Measurements from ENCODE around the gene C17orf78.
"Not testable (repeated sequence)": the region's sequence is repeated elsewhere in the genome, so short reads cannot be mapped to it uniquely, and the experiment has no call there.

Gene C17orf78

GRCh38 chr17:37389160-37389559 lies 13.4 kb downstream of the C17orf78 start:
- TF ChIP-seq CTCF (IDR thresholded peaks at IDR 0.05; ENCODE audit: insufficient read depth, missing control alignments) = no peak
- DNase-seq (ENCODE audit: insufficient read length, low spot score) = no peak
- FAIRE-seq = no peak

GRCh38 chr17:37391146-37391545 lies 15.4 kb downstream of the C17orf78 start:
- no peak for TF ChIP-seq CTCF (IDR thresholded peaks at IDR 0.05; ENCODE audit: insufficient read depth, missing control alignments)
- FAIRE-seq = no peak
- DNase-seq (ENCODE audit: insufficient read length, low spot score) = no peak

DNA sequence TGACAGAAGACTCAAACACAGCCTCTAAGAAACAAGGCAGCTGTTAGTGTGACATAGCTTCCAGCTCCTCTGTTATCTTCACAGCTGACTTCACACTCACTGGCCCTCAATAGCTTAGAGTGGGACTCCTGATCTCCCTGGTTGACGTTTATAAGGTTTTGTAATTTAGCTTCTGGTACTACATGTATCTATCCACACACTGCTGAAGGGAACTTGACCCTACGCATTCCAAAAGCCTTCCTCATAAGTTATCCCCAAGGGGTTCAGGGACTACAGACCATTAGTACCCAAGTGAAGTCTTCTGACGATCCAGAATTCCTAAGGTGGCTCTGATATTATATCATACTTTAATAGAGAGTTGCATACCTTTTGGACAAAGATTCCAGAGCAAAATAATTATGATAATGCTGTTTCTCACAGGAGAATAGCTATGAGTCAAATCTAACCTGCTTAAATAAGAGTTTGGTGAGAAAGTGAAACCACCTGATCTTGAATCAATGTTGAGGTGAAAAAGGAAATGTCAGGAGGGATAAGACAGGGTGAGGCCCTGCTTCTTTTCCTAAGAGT lies 16.3 kb downstream of the C17orf78 start:
- TF ChIP-seq CTCF (IDR thresholded peaks at IDR 0.05; ENCODE audit: insufficient read depth, missing control alignments) = no peak
- no peak for DNase-seq (ENCODE audit: insufficient read length, low spot score)
- FAIRE-seq = no peak

- TF ChIP-seq CTCF (IDR thresholded peaks at IDR 0.05; ENCODE audit: insufficient read depth, missing control alignments) = no peak
- no peak for FAIRE-seq
- DNase-seq (ENCODE audit: insufficient read length, low spot score) = no peak
These were observed 17.6 kb downstream of the C17orf78 start for GRCh38 chr17:37393352-37393751.

GRCh38 chr17:37399265-37399803 lies 23.5 kb downstream of the C17orf78 start:
- no peak for FAIRE-seq
- DNase-seq (ENCODE audit: insufficient read length, low spot score) = no peak

GRCh38 chr17:37400505-37400904 lies 24.7 kb downstream of the C17orf78 start:
- no peak for TF ChIP-seq CTCF (IDR thresholded peaks at IDR 0.05; ENCODE audit: insufficient read depth, missing control alignments)

More at GRCh38 chr17:37399265-37399803, 23.5 kb downstream of the C17orf78 start:
- TF ChIP-seq CTCF (IDR thresholded peaks at IDR 0.05; ENCODE audit: insufficient read depth, missing control alignments) = no peak

DNA sequence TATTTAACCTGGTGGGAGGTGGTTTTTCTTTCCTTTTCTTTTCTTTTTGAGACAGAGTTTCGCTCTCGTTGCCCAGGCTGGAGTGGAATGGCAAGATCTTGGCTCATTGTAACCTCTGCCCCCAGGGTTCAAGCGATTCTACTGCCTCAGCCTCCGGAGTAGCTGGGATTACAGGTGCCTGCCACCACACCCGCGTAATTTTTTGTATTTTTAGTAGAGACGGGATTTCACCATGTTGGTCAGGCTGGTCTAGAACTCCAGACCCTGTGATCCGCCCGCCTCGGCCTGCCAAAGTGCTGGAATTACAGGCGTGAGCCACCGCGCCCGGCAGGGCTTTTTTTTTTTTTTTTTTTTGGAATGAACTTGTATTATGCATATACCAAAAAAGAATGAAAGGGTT lies 29.7 kb downstream of the C17orf78 start:
- DNase-seq (ENCODE audit: insufficient read length, low spot score); FAIRE-seq: not testable (repeated sequence)

More at GRCh38 chr17:37400505-37400904, 24.7 kb downstream of the C17orf78 start:
- DNase-seq (ENCODE audit: insufficient read length, low spot score) = no peak
- FAIRE-seq = no peak
